ENCODE measurements around the gene FBLN2. TPM values are rescaled to one million over a fixed set of nuclear protein-coding genes. Genes with fewer than 3 reads are reported as not detected.

FBLN2 gene
- total and polyA plus RNA-seq, 10 of the 15 experiments (the other 5 are each of a cell fraction or from before 2014, with no cell fraction given) = 0.03 to 0.41 (median 0.12) TPM; not detected in 2

DNA sequence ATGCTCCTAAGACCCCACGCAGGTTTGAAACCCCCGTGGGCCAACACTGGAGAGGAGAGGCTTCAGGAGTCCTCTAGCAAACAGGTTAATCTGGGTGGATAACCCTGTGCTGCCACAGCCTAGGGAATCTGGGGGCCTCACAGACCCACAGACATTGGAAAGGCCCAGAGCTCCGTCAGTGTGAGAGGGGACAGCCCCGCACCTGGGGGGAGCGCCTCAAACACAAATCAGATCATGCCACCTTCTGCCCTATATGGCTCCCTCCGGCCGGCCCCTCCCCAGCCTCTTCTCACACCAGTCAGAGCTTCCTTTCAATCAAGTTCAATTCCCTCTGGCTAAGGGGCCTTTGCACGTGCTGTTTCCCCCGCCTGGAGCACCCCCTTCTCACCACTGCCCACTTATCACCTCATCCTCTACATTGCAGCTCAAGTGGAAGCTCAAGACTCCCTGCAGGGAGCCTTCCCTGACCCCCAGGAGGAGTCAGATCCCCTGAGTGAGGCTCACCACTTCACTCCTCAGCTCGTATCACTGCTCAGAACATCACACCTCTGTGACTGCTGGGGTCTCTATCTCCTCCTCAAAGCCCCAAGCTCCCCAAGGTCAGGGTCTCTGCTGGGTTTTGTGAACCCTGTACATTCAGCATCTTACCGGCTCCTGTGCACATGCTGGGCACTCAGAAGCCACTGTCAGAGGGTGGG, 24.1 kb downstream of the FBLN2 start (continued):
- TF ChIP-seq ZBTB40 (IDR thresholded peaks at IDR 0.05; ENCODE audit: borderline replicate concordance) (no peak), MYC (IDR thresholded peaks at IDR 0.05; ENCODE audit: insufficient read depth, insufficient read length, insufficient replicate concordance, low read length, severe bottlenecking) (no peak), RFX5 (IDR thresholded peaks at IDR 0.05; ENCODE audit: low read depth, low read length) (no peak), LARP7 (IDR thresholded peaks at IDR 0.05) (no peak), PAX5 (IDR thresholded peaks at IDR 0.05; ENCODE audit: borderline replicate concordance, low read depth, low read length) (no peak), SP1 (IDR thresholded peaks at IDR 0.05; ENCODE audit: low read depth, low read length) (no peak), IKZF1 (conservative IDR thresholded peaks at IDR 0.05) (no peak), HDGF (IDR thresholded peaks at IDR 0.05) (no peak)

Data from GM12878 (cell line).